Ureter (tissue), 1 donor: ENCODE results near the gene MUC5AC. TPM values are rescaled to one million over a fixed set of nuclear protein-coding genes. Genes with fewer than 3 reads are reported as not detected.
A peak's percentile ranks its signal among the peaks of the same experiment; 100 is the strongest.
"Not testable (repeated sequence)": the region's sequence is repeated elsewhere in the genome, so short reads cannot be mapped to it uniquely, and the experiment has no call there.

Experiments used
- DNase-seq: peaks from one replicate; pipeline ENCODE4 v3.0.0-alpha.2; 2020; ENCODE audit warnings: low spot score
- total RNA-seq: library from RNA; stranded (reverse); gene quantifications from one replicate; pipeline ENCODE4 v1.2.4, GENCODE V29; 2023
- donor health status: DM: yes; HTN: yes; CAD: no.

MUC5AC gene
- total RNA-seq, 1 donor from 2014 or later = not detected

DNA sequence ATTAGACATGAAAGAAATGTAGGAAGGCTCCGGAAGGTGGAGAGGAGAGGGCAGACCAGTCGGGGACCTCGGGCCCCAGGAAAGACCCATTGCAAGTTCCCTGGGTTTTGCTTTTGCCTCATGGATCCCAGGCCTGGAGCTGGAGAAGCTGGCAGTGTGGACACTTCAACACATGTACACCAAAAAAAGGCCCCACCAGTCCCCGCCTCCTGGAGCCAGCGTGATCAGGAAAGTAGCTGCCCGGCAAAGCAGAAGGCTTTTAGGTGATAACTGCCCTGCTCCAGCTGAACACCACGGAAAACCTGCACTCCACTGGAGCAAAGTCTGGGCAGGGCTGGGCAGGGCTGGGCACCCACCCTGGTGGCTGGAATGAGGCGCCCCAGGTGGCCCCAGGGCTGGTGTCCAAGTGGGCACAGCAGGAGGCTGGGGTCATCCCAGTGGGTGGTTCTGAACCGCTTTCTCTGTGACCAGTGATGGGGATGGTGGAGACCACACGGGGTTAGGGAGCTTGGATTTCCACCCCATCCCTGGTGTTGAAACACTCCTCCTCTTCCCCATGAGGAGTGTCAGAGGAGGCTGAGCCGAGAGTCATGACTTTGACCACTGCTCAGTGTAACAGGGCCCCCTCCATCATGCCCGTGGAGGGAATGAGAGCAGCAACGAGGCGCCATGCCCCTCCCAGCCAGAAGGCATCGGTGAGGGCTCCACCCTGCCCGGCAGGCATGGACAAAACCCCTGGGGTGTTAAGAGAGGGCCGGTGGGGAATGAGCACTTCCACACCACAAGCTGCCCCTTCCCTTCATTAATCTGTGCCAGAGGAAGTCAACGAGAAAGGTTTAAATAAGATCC is 16.9 kb upstream of the MUC5AC start:
- DNase-seq = no peak

DNA sequence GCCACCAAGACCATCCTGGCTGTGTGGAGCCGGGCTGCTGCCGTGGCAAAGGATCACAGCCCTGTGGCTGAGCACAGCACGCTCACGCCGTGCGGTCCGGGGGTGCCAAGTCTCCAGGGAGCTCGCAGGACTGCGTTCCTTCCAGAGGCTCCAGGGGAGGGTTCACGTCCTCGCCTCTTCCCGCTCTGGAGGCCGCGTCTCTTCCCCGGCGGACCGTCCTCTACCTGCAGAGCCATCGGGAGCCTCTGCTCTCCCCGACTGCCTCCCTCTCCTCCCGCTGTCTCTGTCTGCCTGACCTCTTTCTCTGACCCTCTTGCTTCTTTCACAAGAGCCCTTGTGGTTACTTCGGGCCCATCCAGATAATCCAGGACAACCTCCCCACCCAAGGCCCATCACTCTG is 11.4 kb upstream of the MUC5AC start:
- DNase-seq = no peak

DNA sequence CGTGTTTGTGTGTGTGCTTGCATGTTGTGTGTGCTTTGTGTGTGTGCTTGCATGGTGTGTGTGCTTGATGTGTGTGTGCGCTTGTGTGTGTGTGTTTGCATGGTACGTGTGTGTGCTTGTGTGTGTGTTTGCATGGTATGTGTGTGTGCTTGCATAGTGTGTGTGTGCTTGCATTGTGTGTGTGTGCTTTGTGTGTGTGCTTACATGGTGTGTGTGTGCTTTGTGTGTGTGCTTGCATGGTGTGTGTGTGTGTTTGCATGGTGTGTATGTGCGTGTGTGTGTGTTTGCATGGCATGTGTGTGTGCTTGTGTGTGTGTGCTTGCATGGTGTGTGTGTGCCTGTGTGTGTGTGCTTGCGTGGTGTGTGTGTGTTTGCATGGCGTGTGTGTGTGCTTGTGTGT is 10.0 kb upstream of the MUC5AC start:
- no peak for DNase-seq

DNA sequence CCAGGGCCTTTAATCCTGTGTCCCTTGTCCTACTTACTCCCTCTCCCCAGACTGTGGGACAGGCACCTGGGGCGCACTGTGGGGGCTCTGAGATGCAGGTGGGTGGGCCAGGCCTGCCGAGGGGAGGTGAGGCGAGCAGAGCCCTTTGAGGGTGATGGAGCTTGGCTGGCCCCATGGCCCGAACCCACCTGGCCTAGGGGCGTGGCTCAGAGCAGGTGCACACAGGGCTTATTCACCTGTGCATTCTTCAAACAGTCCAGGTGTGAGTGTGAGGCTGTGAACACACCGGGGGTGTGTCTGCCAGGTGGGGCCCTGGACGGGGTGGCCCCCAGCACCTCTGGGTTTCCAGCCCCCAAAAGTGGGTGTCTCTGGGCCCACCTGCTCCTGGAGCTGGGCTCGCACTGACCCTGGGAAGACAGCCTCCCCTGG is 9.0 kb upstream of the MUC5AC start:
- DNase-seq = no peak

DNA sequence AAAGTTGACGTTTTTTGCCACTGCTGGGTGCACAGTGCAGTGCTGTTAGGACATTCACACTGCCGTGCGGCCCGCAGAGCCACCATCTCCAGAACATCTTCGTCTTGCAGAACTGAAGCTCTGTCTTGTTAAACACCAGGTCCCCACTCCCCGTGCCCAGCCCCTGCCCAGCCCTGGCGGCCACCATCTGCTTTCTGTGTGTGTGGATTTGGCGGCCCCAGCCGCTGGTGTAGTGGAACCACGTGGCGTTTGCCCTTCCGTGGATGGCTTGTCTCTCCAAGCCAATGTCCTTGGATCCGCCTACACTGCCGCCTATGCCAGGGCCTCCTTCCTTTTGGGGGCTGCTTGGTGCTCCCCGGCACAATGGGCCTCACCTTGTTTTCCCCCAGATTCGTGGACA is 8.2 kb upstream of the MUC5AC start:
- no peak for DNase-seq

DNA sequence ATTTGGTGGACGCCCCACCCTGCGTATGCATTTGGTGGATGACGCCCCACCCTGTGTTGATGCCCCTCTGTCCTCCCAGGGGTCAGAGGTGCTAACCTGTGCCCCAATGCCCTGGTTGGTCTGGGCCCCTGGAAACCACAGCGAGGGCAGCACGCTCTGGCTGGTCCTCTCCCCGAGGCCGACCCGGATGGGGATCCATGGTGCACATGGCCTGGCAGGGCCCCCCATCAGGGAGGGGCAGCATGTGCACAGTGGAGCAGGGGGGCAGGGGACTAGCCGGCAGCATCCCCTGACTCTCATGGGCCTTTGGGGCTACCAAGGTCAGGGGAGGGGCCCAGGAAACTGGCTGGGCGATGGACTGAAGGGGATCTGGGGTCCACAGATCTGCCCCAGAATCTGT is 7.6 kb upstream of the MUC5AC start:
- no peak for DNase-seq

DNA sequence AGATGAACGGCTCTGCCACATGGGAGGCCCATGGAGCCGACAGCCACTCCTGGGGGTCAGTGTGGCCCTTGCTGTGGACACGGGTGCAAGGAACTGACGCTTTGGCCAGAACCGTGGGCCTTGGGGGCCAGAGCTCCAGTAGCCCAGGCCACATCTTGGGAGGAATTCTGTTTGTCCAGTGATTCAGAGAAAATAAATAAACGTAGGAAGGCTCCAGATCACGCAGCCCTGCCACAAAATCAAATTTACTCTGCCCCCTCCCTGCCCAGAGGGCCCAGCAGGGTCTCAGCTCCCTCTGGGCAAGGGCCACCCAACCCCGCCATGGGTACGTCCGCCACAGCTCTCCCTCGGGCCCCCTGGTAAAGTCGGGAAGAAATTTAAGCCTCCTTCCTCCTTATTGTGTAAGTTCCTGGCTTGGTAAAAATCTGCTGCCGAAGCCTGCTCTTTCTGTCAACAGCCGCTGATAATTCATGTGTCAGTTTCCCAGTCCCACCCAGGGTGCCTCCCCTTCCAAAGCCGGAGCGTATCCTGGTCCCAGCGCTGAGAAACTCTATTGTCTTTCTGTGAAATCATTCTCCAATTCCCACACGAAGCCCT is 6.9 kb upstream of the MUC5AC start:
- peak; percentile 44 for DNase-seq

DNA sequence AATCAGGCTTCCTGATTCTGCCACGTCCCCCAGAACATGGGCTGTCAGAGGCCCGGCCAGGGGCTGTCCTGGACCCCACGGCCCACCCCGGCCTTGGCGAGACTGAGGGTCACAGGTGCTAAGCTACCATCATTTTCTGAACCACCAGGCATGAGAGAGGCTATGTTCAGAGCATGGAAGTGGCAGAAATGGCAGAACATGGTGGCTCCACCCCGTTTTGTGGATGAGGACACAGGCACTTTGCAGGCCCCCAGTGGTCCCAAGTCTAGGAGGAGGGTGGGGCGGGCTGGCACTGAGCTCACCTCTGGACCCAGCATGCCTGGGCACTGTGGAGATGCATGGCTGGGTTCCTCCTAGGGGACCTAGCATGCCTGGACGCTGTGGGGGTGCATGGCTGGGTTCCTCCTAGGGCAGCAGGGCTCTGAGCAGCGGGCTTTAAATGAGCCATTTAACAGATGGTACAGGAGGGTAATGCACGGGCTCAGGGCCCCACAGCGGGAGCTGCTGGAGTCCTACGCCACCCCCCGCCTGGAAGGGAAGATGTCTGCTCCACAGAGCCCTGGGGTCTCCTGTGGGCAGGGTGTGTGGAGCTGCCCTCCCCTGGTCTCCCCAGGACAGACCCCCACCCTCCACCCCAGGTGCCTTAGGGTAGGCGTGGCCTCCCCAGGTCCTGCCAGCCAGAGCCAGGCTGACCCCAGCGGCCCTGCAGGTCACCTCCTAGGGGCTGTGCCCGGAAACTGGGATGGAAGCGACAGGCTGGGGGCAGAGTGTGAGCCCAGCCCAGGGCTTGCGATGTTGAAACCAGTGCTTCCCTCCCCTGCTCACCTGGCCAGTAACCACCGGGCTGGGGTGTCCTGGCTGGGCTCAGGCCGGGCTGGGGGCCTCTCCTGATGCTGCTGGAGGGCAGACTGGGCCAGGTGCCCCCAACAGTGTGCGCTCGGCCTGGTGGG is 6.1 kb upstream of the MUC5AC start:
- DNase-seq = peak; percentile 39

DNA sequence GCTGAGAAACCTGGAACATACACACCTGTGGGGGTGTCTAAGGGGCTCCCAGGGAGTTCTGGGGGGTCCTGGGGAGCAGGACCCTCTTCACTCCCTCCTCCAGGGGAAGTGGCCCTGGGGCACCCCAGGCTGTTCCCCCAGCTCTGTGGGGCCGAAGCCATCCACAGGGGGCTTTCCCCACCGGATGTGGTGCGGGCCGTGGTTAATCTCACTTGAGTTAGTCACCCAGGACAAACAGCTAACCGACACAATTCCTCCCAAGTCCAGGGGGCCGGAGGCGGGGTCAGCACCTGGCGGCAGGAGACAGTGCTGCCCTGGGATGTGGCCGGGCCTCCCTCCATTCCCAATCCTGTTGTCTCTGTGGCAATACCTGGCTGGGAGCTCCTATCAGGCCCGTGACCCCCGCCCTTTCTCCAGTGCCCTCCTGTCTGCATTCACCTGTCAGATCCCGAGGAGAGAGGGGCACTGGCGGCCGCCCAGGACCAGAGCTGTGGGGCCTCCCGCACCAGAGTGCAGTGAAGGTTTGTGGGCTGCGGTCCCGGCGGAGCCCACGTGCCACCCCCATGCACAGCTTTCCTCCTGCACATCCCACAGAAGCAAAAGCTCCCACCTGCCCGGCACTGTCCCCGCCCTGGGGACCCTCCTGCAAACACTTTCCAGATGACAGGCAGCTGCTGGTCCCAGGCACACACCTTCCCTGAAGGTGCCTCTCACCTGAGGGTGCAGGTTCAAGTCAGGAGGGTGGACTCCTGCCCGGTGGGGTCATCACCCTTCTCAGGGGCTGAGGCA is 5.2 kb upstream of the MUC5AC start:
- peak; percentile 41 for DNase-seq

DNA sequence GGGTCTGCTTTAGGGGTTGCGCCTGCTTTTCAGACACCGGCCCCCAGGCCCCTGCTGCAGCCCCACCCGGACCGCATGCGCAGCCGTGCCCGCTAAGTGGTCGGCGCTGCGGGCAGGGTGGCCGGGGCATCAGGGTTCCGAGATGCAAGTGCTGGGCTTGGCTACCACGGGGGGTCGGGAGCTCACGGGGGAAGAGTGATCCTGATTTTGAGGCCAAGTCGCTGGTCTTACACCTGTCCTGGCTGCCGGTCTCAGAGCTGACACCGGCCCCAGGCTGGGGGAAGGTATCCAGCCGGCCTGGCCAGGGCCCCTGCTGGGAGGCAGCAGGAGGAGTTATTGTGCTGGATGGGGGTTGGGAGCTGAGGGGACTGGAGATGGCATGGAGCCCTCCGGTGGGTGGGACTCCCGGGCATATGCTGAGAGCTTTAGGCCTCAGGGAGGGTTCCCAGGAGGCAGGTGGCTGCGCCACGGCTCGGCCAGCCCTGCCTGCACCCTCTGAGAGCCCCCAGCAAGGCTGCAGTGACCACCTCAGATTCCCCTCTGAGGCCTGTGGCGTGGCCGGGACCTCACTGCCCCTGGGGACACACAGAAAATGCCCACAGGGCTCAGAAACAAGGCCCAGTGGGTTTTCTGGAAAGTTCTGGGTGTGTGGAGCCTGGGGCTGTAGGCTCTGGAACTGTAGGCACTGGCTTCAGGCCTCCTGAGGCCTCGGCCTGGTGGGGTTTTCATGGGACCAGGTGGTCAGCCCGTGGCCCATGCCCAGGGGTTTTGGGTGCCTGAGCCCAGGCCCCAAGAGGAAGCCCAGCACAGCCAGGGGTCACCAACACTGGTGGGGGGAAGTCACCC is 4.4 kb upstream of the MUC5AC start:
- DNase-seq = no peak

DNA sequence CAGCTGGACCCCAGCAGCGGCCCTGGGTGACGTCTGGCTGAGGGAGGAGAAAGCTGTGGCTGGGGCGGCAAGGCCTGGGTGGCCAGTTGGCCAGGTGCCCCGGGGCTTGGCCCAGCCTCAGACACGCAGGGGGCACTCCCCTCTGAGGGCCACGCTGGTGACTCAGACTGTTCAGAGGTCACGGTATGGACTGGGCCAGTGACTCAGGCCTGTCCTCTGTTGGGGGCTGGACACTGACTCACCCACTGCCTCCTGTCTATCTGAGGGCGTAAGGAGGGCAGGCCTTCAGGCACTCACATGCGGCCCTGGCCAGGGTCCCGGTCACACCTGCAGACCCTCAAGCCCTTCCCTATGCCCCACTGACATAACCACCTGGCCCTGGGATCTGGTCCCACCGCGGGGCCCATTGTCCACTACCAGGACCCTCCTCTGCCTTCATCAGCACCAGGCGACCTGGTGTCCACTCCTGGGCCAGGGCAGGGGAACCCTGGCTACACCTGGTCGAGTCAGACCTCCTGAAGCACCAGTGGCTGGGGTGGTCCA is 3.7 kb upstream of the MUC5AC start:
- DNase-seq = peak; percentile 44

DNA sequence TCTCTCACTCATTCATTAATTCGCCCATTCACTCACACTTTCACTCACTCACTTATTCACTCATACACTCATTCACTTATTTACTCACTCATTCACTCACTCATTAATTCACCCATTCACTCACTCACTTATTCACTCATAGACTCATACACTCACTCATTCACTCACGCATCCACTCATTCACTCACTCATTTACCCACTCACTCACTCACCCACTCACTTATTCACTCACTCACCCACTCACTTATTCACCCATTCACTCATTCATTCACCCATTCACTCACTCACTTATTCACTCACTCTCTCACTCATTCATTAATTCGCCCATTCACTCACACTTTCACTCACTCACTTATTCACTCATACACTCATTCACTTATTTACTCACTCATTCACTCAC is 3.1 kb upstream of the MUC5AC start:
- DNase-seq = not testable (repeated sequence)

DNA sequence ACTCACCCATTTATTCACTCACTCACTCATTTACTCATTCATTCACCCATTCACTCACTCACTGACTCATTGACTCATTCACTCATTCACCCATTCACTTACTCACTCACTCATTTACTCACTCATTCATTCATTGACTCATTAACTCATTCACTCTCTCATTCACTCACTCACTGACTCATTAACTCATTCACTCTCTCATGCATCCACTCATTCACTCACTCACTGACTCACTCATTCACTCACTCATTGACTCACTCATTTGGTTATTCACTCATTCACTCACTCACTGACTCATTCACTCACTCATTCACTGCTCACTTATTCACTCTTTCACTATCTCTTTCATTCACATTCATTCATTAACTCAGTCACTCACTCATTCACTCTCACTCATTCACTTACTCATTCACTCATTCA is 2.5 kb upstream of the MUC5AC start:
- no peak for DNase-seq

DNA sequence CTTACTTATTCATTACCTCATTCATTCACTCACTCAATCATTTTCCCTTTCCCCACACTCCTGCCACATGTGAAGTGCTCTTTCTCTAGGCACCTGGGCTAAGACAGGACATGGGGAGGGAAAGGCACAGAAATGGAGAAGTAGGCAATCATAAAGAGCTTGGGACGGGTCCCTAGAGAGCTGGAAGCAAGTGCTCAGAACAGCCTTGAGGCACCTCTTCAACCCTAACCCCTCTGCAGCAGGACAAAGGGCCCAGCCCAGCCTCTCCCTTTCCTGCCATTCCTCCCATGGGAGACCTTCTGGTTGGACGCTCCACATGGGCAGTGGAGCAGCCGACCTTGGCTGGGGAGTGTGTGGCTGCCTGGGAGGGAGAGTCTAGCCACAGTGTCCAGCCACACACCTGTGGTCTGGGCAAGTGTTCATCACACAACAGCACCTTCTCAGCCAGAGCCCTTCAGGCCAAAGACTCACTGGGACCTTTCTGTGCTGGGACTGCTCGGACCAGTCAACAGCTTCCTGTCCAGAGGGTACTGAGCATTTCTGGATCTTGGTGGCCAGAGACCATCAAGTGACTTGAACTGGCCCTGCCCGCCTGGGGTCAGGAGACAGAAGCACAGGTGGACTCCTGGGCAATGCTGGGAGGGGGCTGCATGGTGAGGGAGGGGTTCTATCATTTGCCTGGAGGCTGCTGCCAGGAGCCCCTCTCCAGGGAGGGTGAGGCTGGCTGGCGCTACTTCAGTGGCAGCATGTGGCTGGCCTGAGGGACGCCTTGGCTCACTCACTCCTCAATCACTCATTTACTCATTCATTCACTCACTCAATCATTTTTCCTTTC is 1.0 kb upstream of the MUC5AC start:
- DNase-seq = no peak

DNA sequence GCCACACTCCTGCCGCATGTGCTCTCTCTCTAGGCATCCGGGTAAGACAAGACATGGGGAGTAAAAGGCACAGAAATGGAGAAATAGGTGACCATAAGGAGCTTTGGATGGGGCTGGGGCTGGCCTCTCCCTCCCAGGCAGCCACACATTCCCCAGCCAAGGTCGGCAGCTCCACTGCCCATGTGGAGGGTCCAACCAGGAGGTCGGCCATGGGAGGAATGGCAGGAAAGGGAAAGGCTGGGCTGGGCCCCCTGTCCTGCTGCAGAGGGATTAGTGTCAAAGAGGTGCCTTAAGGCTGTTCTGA is 460 bp upstream of the MUC5AC start:
- no peak for DNase-seq

DNA sequence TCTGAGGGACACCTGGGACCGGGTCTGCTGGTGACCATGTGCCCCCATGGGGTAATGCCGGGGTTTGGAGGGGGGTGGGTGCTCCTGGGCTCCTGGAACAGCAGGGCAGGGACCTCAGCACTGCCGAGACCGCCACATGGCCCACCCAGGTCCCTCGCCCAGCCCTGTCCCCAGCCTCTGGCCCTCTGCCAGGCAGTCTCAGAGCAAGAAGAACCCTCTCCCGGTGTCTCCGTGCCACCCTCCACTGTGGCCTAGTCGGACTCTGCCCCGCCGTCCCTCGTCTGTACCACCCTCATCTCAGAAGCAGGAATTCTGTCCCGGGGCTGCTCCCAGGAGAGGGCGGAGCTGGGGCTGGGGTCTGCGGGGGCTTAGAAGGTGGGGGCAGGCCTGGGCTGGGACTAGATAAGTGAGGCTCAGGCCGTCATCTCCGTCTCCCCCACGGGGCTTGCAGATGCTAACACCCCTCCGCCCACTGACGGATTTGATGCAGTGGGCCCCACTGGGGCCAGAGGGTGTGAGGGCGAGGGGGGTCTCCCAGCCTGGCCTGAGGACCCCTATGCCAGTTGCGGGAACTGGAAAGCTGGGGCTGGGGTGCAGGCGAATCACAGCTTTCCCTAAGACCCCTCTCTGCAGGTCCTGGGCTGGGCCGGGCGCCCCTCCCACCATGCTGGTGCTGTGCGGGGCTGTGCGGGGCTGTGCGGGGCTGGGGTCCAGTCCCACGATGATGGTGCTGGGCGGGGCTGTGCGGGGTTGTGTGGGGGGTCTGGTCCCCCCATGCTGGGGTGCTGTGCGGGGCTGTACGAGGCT is 1.1 kb downstream of the MUC5AC start:
- DNase-seq = no peak

DNA sequence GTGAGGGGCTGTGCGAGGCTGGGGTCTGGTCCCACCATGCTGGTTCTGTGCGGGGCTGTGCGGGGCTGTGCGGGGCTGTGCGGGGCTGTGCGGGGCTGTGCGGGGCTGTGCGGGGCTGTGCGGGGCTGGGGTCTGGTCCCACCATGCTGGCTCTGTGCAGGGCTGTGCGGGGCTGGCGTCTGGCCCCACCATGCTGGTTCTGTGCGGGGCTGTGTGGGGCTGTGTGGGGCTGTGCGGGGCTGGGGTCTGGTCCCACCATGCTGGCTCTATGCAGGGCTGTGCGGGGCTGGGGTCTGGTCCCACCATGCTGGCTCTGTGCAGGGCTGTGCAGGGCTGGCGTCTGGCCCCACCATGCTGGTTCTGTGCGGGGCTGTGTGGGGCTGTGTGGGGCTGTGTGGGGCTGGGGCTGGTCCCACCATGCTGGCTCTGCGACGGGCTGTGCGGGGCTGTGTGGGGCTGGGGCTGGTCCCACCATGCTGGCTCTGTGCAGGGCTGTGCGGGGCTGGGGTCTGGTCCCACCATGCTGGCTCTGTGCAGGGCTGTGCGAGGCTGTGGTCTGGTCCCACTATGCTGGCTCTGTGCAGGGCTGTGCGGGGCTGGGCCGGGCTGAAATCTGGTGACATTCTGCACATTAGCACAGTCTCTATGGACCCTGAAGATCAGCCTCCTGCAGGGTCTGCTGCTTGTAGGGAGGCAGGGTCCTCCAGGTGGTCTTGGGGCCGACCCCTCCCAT is 1.9 kb downstream of the MUC5AC start:
- not testable (repeated sequence) for DNase-seq
